HEK293 (cell line): ENCODE results near the gene CHCHD10.
A peak's percentile ranks its signal among the peaks of the same experiment; 100 is the strongest.

Source experiments
- CTCF ChIA-PET: fragments of 350-600 bp; formaldehyde crosslinking; extraction: SDS; loops from one replicate; lab custom pipeline; 2021; ENCODE audit warnings: antibody characterized with exemption; lab: Yijun Ruan, JAX
- POLR2A ChIA-PET: fragments of 300-600 bp; formaldehyde crosslinking; extraction: SDS; loops from one replicate; lab custom pipeline; 2020; ENCODE audit warnings: antibody characterized with exemption, inconsistent platforms; lab: Yijun Ruan, JAX
- H3K27ac ChIP-seq: fragments of 200-500 bp; sonication (Bioruptor generic); 2 replicates; pipeline ENCODE4 v1.5.1; 2014; ENCODE audit warnings: low read depth, low read length, control low read depth, inconsistent platforms; ENCODE audit errors: extremely low read depth
- H3K36me3 ChIP-seq, 2 experiments: fragments of 200-500 bp in 1 of 2; sonication (Bioruptor generic) in 1 of 2; 1 replicate in 1 of 2; 2 replicates in 1 of 2; pipeline ENCODE4 v1.5.1; 2014 to 2017; ENCODE audit warnings: inconsistent platforms in 2 of 2, low read length in 2 of 2; ENCODE audit not compliant: control insufficient read depth in 2 of 2, insufficient read depth in 1 of 2
- H3K4me1 ChIP-seq: fragments of 200-500 bp; sonication (Bioruptor generic); 2 replicates; pipeline ENCODE4 v1.5.1; 2014; ENCODE audit warnings: mild to moderate bottlenecking, low read length, inconsistent platforms; ENCODE audit not compliant: control insufficient read depth, insufficient read depth
- H3K4me3 ChIP-seq: 2 replicates; pipeline ENCODE4 v1.5.1; 2011; ENCODE audit warnings: low read depth, mild to moderate bottlenecking, control low read depth, low read length, moderate library complexity
- H3K9me3 ChIP-seq: fragments of 200-500 bp; sonication (Bioruptor generic); 2 replicates; pipeline ENCODE4 v1.5.1; 2014; ENCODE audit warnings: low read depth, low read length, inconsistent platforms; ENCODE audit not compliant: control insufficient read depth, insufficient read depth
- EGR2 ChIP-seq: fragments of 450-650 bp; formaldehyde crosslinking; IDR thresholded peaks from 2 replicates; pipeline ENCODE4 v1.5.1; 2016; ENCODE audit warnings: low read depth, missing biosample characterization, missing genetic modification characterization
- KLF1 ChIP-seq: fragments of 450-650 bp; formaldehyde crosslinking; IDR thresholded peaks from 2 replicates; pipeline ENCODE4 v1.5.1; 2016; ENCODE audit warnings: missing biosample characterization, missing genetic modification characterization
- KLF16 ChIP-seq: fragments of 450-650 bp; formaldehyde crosslinking; IDR thresholded peaks from 2 replicates; pipeline ENCODE4 v1.5.1; 2017; ENCODE audit warnings: missing biosample characterization, missing genetic modification characterization
- PATZ1 ChIP-seq: fragments of 450-650 bp; formaldehyde crosslinking; IDR thresholded peaks from 2 replicates; pipeline ENCODE4 v1.5.1; 2016; ENCODE audit warnings: missing biosample characterization, missing genetic modification characterization
- SP2 ChIP-seq: fragments of 450-650 bp; formaldehyde crosslinking; IDR thresholded peaks from 2 replicates; pipeline ENCODE4 v1.5.1; 2016; ENCODE audit warnings: missing biosample characterization, missing genetic modification characterization
- ZBTB20 ChIP-seq: fragments of 450-650 bp; formaldehyde crosslinking; IDR thresholded peaks from 2 replicates; pipeline ENCODE4 v1.5.1; 2016; ENCODE audit warnings: missing biosample characterization, missing genetic modification characterization
- ZFHX2 ChIP-seq: fragments of 450-650 bp; formaldehyde crosslinking; conservative IDR thresholded peaks from 2 replicates; pipeline ENCODE4 v1.5.1; 2016; ENCODE audit warnings: missing biosample characterization, missing genetic modification characterization
- ZFP37 ChIP-seq: fragments of 450-650 bp; formaldehyde crosslinking; IDR thresholded peaks from 2 replicates; pipeline ENCODE4 v1.5.1; 2016; ENCODE audit warnings: missing biosample characterization, missing genetic modification characterization
- ZFP69B ChIP-seq: fragments of 450-650 bp; formaldehyde crosslinking; IDR thresholded peaks from 2 replicates; pipeline ENCODE4 v1.5.1; 2016; ENCODE audit warnings: missing biosample characterization, missing genetic modification characterization
- ZNF16 ChIP-seq: fragments of 450-650 bp; formaldehyde crosslinking; IDR thresholded peaks from 2 replicates; pipeline ENCODE4 v1.5.1; 2016; ENCODE audit warnings: low read depth, missing biosample characterization, missing genetic modification characterization
- ZNF341 ChIP-seq: fragments of 450-650 bp; formaldehyde crosslinking; IDR thresholded peaks from 2 replicates; pipeline ENCODE4; 2016; ENCODE audit warnings: low read depth, missing biosample characterization, missing genetic modification characterization
- ZNF518A ChIP-seq: fragments of 450-650 bp; formaldehyde crosslinking; conservative IDR thresholded peaks from 2 replicates; pipeline ENCODE4 v1.5.1; 2016; ENCODE audit warnings: low read depth, missing biosample characterization, missing genetic modification characterization
- ZNF555 ChIP-seq: fragments of 450-650 bp; formaldehyde crosslinking; conservative IDR thresholded peaks from 2 replicates; pipeline ENCODE4 v1.5.1; 2017; ENCODE audit warnings: missing biosample characterization, mild to moderate bottlenecking, missing genetic modification characterization, inconsistent platforms
- ZNF623 ChIP-seq: fragments of 450-650 bp; formaldehyde crosslinking; IDR thresholded peaks from 2 replicates; pipeline ENCODE4 v1.5.1; 2016; ENCODE audit warnings: missing biosample characterization, missing genetic modification characterization
- ZNF707 ChIP-seq: fragments of 450-650 bp; formaldehyde crosslinking; IDR thresholded peaks from 2 replicates; pipeline ENCODE4 v1.5.1; 2016; ENCODE audit warnings: missing biosample characterization, missing genetic modification characterization
- TF ChIP-seq, protein P1 (sequence below): fragments of 450-650 bp; formaldehyde crosslinking; IDR thresholded peaks from 2 replicates; pipeline ENCODE4 v1.5.1; 2016; ENCODE audit warnings: missing biosample characterization, missing genetic modification characterization
- TF ChIP-seq, protein P2 (sequence below): fragments of 450-650 bp; formaldehyde crosslinking; IDR thresholded peaks from 2 replicates; pipeline ENCODE4 v1.5.1; 2016; ENCODE audit warnings: missing biosample characterization, missing genetic modification characterization

The CHCHD10 gene

GRCh38 chr22:23752090-23752691 lies 15.6 kb downstream of the CHCHD10 start:
- ChIA-PET POLR2A (interaction anchor here (0.6 to 1.2 kb wide), 2 partner anchors 14 to 60 kb away, joined by 4 to 9 read pairs; no protein-coding TSS in a partner anchor), CTCF (no interaction called here)
- no peak for TF ChIP-seq ZFP37 (tag by site-specific recombination)
- TF ChIP-seq ZNF623 (tag by site-specific recombination), result no peak
- TF ChIP-seq, protein P1, sequence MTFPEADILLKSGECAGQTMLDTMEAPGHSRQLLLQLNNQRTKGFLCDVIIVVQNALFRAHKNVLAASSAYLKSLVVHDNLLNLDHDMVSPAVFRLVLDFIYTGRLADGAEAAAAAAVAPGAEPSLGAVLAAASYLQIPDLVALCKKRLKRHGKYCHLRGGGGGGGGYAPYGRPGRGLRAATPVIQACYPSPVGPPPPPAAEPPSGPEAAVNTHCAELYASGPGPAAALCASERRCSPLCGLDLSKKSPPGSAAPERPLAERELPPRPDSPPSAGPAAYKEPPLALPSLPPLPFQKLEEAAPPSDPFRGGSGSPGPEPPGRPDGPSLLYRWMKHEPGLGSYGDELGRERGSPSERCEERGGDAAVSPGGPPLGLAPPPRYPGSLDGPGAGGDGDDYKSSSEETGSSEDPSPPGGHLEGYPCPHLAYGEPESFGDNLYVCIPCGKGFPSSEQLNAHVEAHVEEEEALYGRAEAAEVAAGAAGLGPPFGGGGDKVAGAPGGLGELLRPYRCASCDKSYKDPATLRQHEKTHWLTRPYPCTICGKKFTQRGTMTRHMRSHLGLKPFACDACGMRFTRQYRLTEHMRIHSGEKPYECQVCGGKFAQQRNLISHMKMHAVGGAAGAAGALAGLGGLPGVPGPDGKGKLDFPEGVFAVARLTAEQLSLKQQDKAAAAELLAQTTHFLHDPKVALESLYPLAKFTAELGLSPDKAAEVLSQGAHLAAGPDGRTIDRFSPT (tag by site-specific recombination), result 0 out of 2 replicates have a peak, but pooled peaks have one; percentile 43
- TF ChIP-seq PATZ1 (tag by site-specific recombination), result no peak
- peak; percentile 74 for TF ChIP-seq EGR2 (tag by site-specific recombination)
- TF ChIP-seq ZNF341 (tag by site-specific recombination), result peak; percentile 53
- no peak for TF ChIP-seq ZNF16 (tag by site-specific recombination)
- no peak for TF ChIP-seq ZFP69B (tag by site-specific recombination)
- TF ChIP-seq ZFHX2 (tag by site-specific recombination), result peak; percentile 82
- TF ChIP-seq, protein P2, sequence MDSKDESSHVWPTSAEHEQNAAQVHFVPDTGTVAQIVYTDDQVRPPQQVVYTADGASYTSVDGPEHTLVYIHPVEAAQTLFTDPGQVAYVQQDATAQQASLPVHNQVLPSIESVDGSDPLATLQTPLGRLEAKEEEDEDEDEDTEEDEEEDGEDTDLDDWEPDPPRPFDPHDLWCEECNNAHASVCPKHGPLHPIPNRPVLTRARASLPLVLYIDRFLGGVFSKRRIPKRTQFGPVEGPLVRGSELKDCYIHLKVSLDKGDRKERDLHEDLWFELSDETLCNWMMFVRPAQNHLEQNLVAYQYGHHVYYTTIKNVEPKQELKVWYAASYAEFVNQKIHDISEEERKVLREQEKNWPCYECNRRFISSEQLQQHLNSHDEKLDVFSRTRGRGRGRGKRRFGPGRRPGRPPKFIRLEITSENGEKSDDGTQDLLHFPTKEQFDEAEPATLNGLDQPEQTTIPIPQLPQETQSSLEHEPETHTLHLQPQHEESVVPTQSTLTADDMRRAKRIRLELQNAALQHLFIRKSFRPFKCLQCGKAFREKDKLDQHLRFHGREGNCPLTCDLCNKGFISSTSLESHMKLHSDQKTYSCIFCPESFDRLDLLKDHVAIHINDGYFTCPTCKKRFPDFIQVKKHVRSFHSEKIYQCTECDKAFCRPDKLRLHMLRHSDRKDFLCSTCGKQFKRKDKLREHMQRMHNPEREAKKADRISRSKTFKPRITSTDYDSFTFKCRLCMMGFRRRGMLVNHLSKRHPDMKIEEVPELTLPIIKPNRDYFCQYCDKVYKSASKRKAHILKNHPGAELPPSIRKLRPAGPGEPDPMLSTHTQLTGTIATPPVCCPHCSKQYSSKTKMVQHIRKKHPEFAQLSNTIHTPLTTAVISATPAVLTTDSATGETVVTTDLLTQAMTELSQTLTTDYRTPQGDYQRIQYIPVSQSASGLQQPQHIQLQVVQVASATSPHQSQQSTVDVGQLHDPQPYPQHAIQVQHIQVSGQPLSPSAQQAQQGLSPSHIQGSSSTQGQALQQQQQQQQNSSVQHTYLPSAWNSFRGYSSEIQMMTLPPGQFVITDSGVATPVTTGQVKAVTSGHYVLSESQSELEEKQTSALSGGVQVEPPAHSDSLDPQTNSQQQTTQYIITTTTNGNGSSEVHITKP (tag by site-specific recombination), result peak; percentile 32; the same call in 1 of the 2 replicates
- Histone ChIP-seq H3K27ac (no peak overlapping the region), H3K9me3 (no peaks in the 10 kb centered on the region), H3K36me3 (no peaks in the 10 kb centered on the region; a peak in 1 of 3 replicates), H3K4me3 (no peak overlapping the region), H3K4me1 (peaks cover 9% of the 10 kb centered on the region; the same call in 1 of the 2 replicates)

DNA sequence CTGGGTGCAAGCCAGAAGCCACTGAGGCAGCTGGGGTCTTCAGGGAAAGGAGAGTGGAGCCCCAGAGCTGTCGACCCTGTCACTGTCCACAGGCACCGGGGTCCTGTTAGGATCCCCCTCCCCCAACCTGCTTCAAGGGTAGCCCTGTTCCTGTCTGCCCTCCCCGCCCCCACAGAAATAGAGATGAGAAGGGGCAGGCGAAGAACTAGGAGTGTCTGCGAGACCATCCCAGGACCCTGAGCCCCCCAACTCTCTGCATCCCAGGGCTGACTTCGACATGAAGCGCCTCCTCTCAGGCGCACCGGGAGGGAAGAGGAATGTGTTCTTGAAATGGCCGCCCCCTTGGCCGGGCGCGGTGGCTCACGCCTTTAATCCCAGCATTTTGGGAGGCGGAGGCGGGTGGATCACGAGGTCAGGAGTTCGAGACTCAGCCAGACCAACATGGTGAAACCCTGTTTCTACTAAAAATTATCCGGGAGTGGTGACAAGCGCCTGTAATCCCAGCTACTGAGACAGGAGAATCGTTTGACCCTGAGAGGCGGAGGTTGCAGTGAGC lies 16.3 kb downstream of the CHCHD10 start:
- ChIA-PET CTCF (interaction anchor here (0.5 to 1.0 kb wide), 3 partner anchors 24 to 210 kb away, joined by 3 read pairs; no protein-coding TSS in a partner anchor), POLR2A (interaction anchor here (0.6 to 1.4 kb wide), 10 partner anchors 12 to 106 kb away, joined by 3 to 9 read pairs (median 4); partner anchors contain the start of gene SLC2A11)
- Histone ChIP-seq H3K36me3 (no peaks in the 10 kb centered on the region; a peak in 1 of 3 replicates), H3K4me1 (peaks cover 9% of the 10 kb centered on the region; the same call in 1 of the 2 replicates), H3K9me3 (no peaks in the 10 kb centered on the region), H3K4me3 (peak overlapping the region; percentile 84), H3K27ac (peak overlapping the region; percentile 98)
- TF ChIP-seq SP2 (peak; percentile 10; the same call in 1 of the 2 replicates), ZNF555 (tag by site-specific recombination) (no peak), ZBTB20 (peak; percentile 39; the same call in 1 of the 2 replicates), KLF16 (no peak), ZNF707 (tag by site-specific recombination) (no peak), PATZ1 (tag by site-specific recombination) (peak; percentile 4; the same call in 1 of the 2 replicates), ZNF518A (tag by site-specific recombination) (no peak), KLF1 (peak; percentile 59)
